Caco-2 (cell line): ENCODE data around the gene IRS1. TPM values are rescaled to one million over a fixed set of nuclear protein-coding genes. Genes with fewer than 3 reads are reported as not detected.

Source experiments
- BruUV-seq: library from RNA; stranded (reverse); fragments of 400-500 nt; replicated peaks from 2 replicates; lab custom pipeline; 2021; lab: Mats Ljungman, UMichigan
- CTCF ChIA-PET: fragments of 300-600 bp; sonication (Branson Sonifier 250); formaldehyde crosslinking; loops from one replicate; lab custom pipeline; 2022; ENCODE audit warnings: antibody characterized with exemption; lab: Charles Lee
- POLR2A ChIA-PET: fragments of 300-600 bp; sonication (Branson Sonifier 250); formaldehyde crosslinking; loops from one replicate; lab custom pipeline; 2022; ENCODE audit warnings: antibody characterized with exemption; lab: Charles Lee
- DNase-seq, 2 experiments: peaks; one replicate each; pipeline versions ENCODE4 v3.0.0 to v3.0.0-alpha.2; 2020 to 2022
- H3K27me3 ChIP-seq: replicated peaks from 2 replicates; pipeline ENCODE4 v1.6.0; 2011; ENCODE audit warnings: low read length; ENCODE audit not compliant: control insufficient read depth, insufficient read depth
- H3K36me3 ChIP-seq: 2 replicates; pipeline ENCODE4 v1.5.1; 2011; ENCODE audit warnings: low read length; ENCODE audit not compliant: control insufficient read depth, insufficient read depth
- H3K4me1 ChIP-seq: fragments of 250-450 bp; sonication (Bioruptor Pico); 2 replicates; pipeline ENCODE4 v1.5.1; 2020; ENCODE audit warnings: mild to moderate bottlenecking
- H3K4me3 ChIP-seq: 2 replicates; pipeline ENCODE4 v1.5.1; 2011; ENCODE audit warnings: low read depth, mild to moderate bottlenecking, control low read depth, low read length
- H3K9me3 ChIP-seq: fragments of 250-450 bp; sonication (Bioruptor Pico); 2 replicates; pipeline ENCODE4 v1.5.1; 2020; ENCODE audit warnings: mild to moderate bottlenecking, moderate library complexity
- H3K27ac Mint-ChIP-seq: one replicate; pipeline ENCODE4 v1.8.0; 2022; ENCODE audit warnings: mixed read lengths; ENCODE audit not compliant: unreplicated experiment
- H3K27me3 Mint-ChIP-seq: one replicate; pipeline ENCODE4 v1.8.0; 2022; ENCODE audit warnings: mixed read lengths; ENCODE audit not compliant: insufficient read depth, unreplicated experiment
- H3K36me3 Mint-ChIP-seq: one replicate; pipeline ENCODE4 v1.8.0; 2022; ENCODE audit warnings: mild to moderate bottlenecking, mixed read lengths; ENCODE audit not compliant: insufficient read depth, unreplicated experiment
- H3K4me1 Mint-ChIP-seq: one replicate; pipeline ENCODE4 v1.8.0; 2022; ENCODE audit warnings: low read depth, mixed read lengths; ENCODE audit not compliant: unreplicated experiment
- H3K4me3 Mint-ChIP-seq: one replicate; pipeline ENCODE4 v1.8.0; 2022; ENCODE audit warnings: mild to moderate bottlenecking, moderate library complexity, mixed read lengths; ENCODE audit not compliant: unreplicated experiment
- H3K9me3 Mint-ChIP-seq: one replicate; pipeline ENCODE4 v1.8.0; 2022; ENCODE audit warnings: mixed read lengths; ENCODE audit not compliant: unreplicated experiment
- intact Hi-C: fragments of 100-400 bp; cut with micrococcal nuclease; formaldehyde crosslinking; loops from one replicate; pipeline ENCODE4 v1.10.0; 2022; ENCODE audit not compliant: unreplicated experiment
- total RNA-seq: library from RNA; stranded (reverse); gene quantifications from 2 replicates; pipeline ENCODE4 v1.2.3, GENCODE V29; 2022
- TF ChIP-seq, protein P1 (sequence below), 2 experiments: fragments of 200-600 bp in 1 of 2; IDR thresholded peaks; 1 replicate in 1 of 2; 2 replicates in 1 of 2; pipeline versions ENCODE4 v1.5.1 to v1.8.0; 2011 to 2022; ENCODE audit warnings: antibody characterized with exemption in 1 of 2, control low read depth in 1 of 2, inconsistent platforms in 1 of 2, low read depth in 1 of 2, low read length in 1 of 2, mild to moderate bottlenecking in 1 of 2, moderate library complexity in 1 of 2; ENCODE audit not compliant: insufficient read depth in 1 of 2, severe bottlenecking in 1 of 2, unreplicated experiment in 1 of 2

The IRS1 gene
- total RNA-seq, 1 experiment from 2014 or later = 27.9 TPM

DNA sequence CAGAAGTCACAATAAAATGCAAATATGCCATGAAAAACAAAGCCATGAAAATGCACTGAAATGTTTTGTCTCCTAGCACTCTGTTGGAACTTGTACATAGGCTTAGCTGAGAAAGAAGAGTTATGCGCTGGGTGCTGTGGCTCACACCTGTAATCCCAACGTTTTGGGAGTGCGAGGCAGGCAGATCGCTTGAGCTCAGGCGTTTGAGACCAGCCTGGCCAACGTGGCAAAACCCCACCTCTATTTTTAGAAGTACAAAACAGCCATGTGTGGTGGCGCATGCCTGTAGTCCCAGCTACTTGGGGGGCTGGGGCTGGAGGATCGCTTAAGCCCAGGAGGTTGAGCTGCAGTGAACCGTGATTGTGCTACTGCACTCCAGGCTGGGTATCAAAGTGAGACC, 39.9 kb downstream of the IRS1 start:
- Mint-ChIP-seq H3K9me3 (no peaks in the 10 kb centered on the region), H3K27ac (no peak overlapping the region), H3K27me3 (no peaks in the 10 kb centered on the region), H3K36me3 (peaks cover 6% of the 10 kb centered on the region), H3K4me3 (no peak overlapping the region), H3K4me1 (peaks cover 4% of the 10 kb centered on the region)
- H3K36me3 ChIP-seq = no peaks in the 10 kb centered on the region
- no peaks in the 10 kb centered on the region for H3K9me3 ChIP-seq
- peaks cover 36% of the 10 kb centered on the region for H3K4me1 ChIP-seq
- intact Hi-C loops = loop anchor here (2.0 kb wide), 1 partner anchor 21 kb away; no protein-coding TSS in a partner anchor
- H3K27me3 ChIP-seq = no peaks in the 10 kb centered on the region
- ChIA-PET POLR2A (no interaction called here), CTCF (no interaction called here)
- TF ChIP-seq, protein P1, sequence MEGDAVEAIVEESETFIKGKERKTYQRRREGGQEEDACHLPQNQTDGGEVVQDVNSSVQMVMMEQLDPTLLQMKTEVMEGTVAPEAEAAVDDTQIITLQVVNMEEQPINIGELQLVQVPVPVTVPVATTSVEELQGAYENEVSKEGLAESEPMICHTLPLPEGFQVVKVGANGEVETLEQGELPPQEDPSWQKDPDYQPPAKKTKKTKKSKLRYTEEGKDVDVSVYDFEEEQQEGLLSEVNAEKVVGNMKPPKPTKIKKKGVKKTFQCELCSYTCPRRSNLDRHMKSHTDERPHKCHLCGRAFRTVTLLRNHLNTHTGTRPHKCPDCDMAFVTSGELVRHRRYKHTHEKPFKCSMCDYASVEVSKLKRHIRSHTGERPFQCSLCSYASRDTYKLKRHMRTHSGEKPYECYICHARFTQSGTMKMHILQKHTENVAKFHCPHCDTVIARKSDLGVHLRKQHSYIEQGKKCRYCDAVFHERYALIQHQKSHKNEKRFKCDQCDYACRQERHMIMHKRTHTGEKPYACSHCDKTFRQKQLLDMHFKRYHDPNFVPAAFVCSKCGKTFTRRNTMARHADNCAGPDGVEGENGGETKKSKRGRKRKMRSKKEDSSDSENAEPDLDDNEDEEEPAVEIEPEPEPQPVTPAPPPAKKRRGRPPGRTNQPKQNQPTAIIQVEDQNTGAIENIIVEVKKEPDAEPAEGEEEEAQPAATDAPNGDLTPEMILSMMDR (IDR thresholded peaks at IDR 0.05; ENCODE audit: insufficient read depth in 1 of 2, low read depth in 1 of 2, low read length in 1 of 2, severe bottlenecking in 1 of 2, unreplicated experiment in 1 of 2) = no peak
- no peak for DNase-seq
- BruUV-seq = no TSS peak
- H3K4me3 ChIP-seq = no peak overlapping the region

DNA sequence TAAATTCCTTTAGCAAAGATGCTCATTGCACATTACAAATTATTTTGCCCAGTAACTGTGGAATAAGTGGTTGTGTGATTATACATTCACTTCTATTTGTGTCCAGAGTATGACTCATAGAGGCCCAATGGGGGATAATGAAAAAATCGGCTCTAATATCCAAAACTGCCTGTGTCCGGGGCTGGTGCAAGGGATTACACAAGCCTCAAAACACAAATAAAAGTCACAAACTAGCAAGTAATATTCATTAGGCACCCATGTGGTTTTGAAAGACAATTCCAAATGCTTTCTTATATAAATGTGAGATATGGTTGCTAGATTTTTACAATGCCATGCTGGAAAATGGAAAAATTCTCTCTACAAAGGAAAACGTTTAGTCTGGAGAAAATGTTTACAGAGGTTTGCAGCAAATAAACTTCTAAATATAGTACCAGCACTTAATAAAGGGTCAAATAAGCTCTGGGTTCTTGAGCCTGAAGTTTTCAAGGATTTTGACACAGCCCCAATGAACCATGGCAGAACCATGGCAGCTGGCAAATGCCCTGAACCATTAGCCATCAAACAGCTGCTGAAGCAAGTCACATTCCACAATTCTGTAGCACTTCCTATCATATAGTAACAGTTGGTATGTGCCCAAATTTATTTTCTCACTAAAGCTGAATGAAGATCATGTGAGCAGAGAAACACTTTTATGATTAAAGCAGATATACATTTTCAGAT, 40.5 kb downstream of the IRS1 start:
- POLR2A ChIA-PET = no interaction called here
- Mint-ChIP-seq H3K4me3 (no peak overlapping the region), H3K27ac (no peak overlapping the region), H3K36me3 (peaks cover 3% of the 10 kb centered on the region), H3K4me1 (peaks cover 4% of the 10 kb centered on the region), H3K27me3 (no peaks in the 10 kb centered on the region), H3K9me3 (no peaks in the 10 kb centered on the region)
- Histone ChIP-seq H3K36me3 (no peaks in the 10 kb centered on the region), H3K27me3 (no peaks in the 10 kb centered on the region), H3K4me3 (no peak overlapping the region), H3K9me3 (no peaks in the 10 kb centered on the region), H3K4me1 (peaks cover 40% of the 10 kb centered on the region)
- TF ChIP-seq, protein P1 (IDR thresholded peaks at IDR 0.05; ENCODE audit: insufficient read depth in 1 of 2, low read depth in 1 of 2, low read length in 1 of 2, severe bottlenecking in 1 of 2, unreplicated experiment in 1 of 2) = no peak
- CTCF ChIA-PET = no interaction called here
- BruUV-seq = no TSS peak
- no peak for DNase-seq
- intact Hi-C loops = no loop called here

DNA sequence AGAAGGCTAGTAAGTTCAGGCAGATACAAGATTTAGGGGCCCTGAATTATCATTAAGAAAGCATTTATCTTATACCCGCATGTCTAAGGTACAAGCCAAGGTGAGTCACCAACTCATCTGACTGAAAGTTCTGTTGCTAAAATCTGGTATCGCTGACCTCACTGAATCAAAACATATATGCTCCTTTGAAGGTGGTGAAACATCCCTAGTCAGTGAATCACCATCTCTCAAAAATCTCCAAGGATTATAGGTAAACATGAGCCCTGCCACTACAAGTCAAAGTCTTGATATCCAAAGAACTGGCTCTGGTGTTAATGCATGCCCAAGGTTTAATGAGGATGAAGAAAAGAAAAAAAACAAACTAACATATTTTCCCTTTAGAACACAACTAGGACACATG, 43.5 kb downstream of the IRS1 start:
- H3K4me1 Mint-ChIP-seq = peaks cover 1% of the 10 kb centered on the region
- no peak overlapping the region for H3K4me3 Mint-ChIP-seq
- no peaks in the 10 kb centered on the region for H3K36me3 ChIP-seq
- intact Hi-C loops = no loop called here
- no peak for DNase-seq
- ChIA-PET POLR2A (no interaction called here), CTCF (no interaction called here)
- TF ChIP-seq, protein P1 (IDR thresholded peaks at IDR 0.05; ENCODE audit: insufficient read depth in 1 of 2, low read depth in 1 of 2, low read length in 1 of 2, severe bottlenecking in 1 of 2, unreplicated experiment in 1 of 2) = no peak
- peaks cover 36% of the 10 kb centered on the region for H3K4me1 ChIP-seq
- no peaks in the 10 kb centered on the region for H3K9me3 Mint-ChIP-seq
- no peaks in the 10 kb centered on the region for H3K36me3 Mint-ChIP-seq
- no TSS peak for BruUV-seq
- no peak overlapping the region for H3K27ac Mint-ChIP-seq
- H3K27me3 ChIP-seq = no peaks in the 10 kb centered on the region
- no peaks in the 10 kb centered on the region for H3K27me3 Mint-ChIP-seq
- no peak overlapping the region for H3K4me3 ChIP-seq
- no peaks in the 10 kb centered on the region for H3K9me3 ChIP-seq
